ENCODE results near the gene DUS1L.

GRCh38 chr17:82008258-82008940, 57.2 kb downstream of the DUS1L start:
- no peak for TF ChIP-seq CTCF (IDR thresholded peaks at IDR 0.05)
- TF ChIP-seq POLR2A (IDR thresholded peaks at IDR 0.05): no peak
